Stimulated activated CD4-positive, alpha-beta T cell treated with anti-CD3 and anti-CD28 coated beads, Interleukin-15, amount 100 ng/mL, for 24 hours (primary cell): ENCODE data around the gene TMC2.
"Not testable (repeated sequence)": the region's sequence is repeated elsewhere in the genome, so short reads cannot be mapped to it uniquely, and the experiment has no call there.

ENCODE experiments used
- DNase-seq: peaks from one replicate; pipeline ENCODE4 v3.0.0-alpha.2; 2020

TMC2 gene

DNA sequence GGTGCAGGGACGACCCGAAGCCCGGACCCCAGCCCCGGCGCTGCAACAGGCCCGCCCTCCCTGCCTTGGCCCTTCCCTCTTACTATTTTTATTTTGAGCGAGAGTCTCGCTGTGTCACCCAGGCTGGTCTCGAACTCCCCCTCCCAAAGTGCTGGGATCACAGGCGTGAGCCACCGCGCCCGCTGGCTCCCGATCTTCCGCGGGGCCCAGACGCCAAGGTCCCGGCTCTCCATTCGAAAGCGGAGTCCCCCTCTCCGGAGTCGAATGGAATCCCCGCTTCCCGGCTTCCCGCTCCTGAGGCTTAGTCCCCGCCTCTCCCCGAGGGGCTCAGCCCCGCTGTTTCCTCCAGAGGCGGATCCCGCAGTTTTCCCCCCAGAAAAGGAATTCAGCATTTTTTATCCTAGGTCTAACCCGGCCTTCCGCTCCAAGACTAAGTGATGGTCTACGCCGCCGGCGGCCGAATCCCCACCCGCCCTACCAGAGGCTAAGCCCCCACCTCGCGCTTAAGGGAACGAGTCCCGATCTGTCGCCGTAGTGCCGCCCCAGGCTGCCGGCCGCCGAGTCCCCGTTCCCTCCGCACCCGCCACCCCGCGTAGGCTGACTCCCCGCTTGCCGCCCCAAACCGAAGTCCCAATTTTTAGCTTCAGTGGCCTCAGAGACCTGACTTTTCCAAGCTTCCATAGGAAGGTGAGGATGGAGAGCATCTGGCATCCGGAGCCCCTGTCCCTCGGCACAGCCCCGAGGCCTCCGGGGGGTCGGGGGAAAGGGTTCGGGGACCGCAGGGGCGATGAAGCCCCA lies 11.5 kb upstream of the TMC2 start:
- DNase-seq = peak; percentile 60

DNA sequence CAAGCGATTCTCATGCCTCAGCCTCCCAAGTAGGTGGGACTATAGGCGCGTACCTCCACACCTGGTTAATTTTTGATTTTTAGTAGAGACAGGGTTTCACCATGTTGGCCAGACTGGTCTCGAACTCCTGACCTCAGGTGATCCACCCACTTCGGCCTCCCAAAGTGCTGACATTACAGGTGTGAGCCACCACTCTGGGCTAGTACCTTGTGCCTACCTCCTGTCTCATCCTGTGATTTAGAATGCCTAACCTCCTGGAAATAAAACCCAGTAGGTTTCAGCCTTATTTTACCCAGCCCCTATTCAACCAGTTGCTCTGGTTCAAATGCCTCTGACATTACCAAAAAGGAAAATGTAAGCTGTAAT lies 10.2 kb upstream of the TMC2 start:
- DNase-seq = not testable (repeated sequence)

DNA sequence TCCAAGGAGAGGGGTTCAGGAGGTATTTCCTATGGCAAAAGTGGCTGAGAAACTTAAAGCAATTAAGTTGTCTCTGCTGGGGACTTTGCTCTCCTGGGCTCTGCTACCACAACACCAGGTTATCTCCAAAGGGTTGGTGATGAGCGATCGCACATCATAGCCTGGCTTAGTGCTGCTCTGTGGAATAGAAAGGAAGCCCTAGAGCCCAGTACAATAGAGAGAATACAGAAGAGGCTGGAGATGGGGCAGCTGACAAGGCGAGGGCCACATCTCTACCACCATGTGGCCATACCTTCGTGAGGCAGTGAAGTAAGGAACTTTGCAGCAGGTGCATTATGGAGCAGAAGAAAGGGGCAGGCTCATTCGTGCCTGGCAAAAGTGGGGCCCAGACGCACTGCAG lies 8.6 kb upstream of the TMC2 start:
- no peak for DNase-seq

DNA sequence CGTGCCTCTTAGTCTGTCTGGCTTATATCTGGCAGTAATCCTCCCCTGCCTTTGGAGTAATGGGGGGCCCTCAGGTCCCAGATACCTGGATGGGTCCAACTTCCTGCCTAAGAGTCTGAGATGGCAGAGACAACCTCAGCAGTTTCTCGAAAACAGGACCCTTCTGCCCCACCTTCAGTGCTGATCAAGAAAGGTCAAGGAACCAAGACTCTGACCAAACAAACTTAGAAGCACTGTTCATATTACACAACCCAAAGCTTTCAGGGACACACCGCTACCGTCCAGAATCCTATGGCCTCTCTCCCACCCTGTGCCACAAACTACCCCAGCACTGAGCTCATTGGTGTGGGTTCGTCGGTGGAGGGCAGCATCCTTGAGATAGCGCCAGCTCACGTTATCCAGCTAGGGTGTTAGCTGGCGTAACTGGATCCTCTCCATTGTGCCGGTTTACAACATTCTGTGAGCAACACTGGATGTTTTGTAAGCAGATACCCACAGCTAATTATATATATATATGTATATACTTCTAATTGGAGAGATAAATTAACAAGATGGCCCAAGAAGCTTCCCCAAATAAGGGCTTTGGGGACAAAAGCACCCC lies 7.6 kb upstream of the TMC2 start:
- no peak for DNase-seq

DNA sequence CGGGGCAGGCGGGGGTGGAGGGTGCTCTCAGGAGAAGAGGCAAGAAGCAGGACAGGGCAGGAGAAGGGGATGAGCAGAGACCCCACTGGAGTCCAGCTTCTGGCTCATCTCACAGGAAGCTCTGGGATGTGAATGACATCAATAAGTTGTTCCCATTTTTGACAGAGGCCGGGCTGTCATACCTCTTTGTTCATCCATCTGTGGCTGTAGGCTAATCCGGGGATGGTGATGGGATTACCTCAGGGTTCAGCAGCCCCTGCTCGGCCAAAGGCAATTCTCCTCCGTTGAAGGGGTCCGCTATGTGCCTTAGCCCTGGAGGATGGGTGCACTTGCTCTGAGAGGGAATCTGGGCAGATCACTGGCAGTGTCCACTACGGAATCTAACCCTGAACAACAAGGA lies 3.3 kb upstream of the TMC2 start:
- DNase-seq = no peak

DNA sequence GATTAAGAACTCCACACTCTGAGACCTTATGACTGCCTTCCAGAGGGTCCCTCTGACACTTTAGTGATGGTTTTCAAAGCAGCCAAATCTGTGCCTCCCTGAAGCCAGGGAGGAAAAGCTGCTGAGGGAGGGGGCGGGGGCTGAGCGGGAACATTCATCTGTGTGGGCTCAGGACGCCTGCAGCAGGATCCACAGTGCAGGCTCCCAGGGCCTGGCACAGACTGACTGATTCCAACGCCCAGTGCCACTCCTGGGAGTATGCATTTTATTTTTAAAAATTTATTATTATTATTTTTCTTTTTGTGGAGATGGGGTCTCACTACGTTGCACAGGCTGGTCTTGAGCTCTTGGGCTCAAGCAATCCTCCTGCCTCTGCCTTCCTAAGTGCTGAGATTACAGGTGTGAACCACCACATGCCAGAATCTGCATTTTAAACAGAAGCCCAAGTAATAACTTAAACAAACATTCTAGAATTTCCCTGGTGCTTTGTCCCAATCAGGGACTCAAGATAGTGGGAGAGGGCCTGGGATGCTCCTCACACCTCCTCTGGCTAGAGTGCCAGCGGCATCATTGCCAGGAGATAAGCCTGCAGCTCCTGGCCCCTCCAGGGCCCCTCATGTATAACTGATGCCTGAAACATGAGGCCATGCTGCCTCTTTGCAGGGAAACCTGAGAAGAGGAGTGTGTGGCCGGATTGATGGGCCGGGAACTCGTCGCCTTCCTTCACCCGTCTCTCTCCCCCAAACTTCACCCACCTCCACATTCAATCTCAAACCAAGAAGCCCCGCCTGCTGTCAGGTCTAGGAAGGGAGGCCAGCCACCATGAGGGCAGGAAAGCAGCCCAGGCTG lies 438 bp upstream of the TMC2 start:
- no peak for DNase-seq

DNA sequence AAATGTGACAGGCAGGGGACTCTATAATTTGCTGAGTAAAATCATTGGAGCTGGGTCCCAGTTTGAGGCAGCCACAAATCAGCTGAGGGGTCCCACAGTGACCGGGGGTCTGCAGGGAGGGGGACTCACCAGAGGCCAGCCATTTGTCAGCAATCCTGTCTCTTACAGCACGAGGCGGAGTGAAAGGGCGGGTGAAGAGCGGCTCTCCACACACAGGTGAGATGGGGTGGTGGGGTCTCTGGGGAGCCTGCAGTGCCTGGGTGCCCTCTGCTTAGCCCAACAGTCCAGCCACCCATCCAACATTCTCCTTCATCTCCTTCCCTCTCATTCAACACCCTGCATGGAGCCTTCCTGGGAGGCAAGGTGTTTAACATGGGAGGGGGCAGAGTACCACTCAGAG lies 728 bp downstream of the TMC2 start:
- DNase-seq = no peak

DNA sequence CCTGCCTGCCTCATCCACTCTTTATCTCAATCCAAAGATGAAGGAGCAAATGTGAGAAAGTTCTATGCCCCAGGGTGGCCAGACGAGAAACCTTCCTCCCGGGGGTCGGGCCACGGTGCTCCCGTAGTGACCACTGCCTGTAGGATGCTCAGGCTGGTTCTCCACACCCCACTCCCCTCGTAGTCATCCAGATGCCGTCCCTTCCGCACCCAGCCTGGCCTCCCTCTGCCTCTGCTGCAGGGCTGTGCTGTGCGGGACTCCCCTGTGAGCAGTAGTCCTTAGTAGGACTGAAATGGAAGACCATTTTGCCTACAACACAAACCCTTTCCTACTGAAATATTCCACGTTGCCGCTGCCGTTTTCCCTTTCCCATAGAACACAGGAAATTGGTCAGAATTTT lies 2.0 kb downstream of the TMC2 start:
- no peak for DNase-seq

DNA sequence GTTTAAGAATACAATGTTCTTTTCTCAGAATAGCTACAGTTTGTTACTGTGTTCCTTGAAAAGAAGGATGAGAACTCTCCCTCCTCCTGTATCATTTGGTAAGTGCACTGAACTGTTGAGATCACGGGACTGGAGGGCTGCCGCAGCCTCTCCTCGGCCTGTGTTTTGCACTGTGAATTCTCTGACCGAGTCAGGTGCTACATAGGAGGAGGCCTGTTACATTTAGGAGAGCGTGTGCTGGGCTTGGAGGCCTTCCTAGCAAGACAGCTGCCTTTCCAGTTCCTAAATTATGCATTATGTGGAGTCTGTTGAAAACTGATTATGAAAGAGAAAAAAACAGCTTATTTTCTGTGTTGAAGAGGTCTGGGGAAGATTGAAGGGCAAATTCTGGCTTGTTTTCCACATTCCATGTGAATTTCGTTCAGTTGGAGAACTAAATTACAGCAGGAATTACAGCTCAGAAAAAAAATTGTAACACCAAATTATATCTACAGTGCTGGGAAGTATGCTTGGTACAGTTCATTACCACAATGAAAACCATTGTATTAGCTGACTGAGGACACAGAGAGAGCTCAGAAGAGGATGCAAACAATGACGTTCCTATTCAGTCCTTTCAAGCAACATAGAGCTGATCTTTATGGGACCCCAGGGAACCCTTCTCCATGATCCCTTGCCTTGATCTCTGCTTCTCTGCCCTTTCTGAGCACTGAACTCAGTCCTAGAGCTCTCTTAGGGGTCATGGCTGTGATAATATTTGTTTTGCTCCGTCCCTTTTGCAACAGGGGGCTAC lies 2.8 kb downstream of the TMC2 start:
- DNase-seq = no peak

DNA sequence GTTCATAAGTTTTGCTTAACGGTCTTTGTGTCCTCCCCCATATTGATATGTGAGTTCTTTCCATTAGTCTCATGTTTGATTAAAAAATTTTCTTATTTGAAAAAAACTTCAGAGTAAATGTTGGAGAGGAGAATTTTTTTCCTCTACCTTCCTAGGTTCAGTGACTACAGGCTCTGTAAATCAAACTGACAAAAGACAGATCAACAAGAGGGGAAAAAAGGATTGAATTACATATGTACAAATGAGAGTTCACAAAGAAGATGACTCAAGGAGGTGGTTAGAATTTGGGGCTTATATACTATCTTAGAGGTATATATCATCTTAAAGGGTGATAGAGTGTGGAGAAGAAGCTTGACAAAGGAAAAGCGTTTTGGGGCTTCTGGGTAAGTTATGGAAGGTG lies 5.6 kb downstream of the TMC2 start:
- DNase-seq = no peak

DNA sequence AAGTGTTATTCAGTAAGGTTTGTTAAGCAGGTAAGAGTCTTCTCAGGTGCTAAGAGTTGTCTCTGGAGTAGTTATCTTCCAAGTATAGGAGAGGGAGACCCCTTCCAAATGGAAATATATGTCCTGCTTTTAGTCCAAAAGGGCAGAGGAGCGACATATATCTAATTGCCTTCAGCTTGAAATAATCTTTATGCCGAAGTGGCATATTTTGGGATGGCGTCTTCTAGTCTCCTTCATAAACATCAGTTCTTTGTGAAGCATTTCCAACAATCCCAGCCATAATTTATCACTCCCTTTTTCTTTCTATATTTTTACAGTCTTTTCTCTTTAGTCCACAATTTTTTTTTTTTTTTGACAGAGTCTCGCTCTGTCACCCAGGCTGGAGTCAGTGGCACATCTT lies 6.0 kb downstream of the TMC2 start:
- no peak for DNase-seq

DNA sequence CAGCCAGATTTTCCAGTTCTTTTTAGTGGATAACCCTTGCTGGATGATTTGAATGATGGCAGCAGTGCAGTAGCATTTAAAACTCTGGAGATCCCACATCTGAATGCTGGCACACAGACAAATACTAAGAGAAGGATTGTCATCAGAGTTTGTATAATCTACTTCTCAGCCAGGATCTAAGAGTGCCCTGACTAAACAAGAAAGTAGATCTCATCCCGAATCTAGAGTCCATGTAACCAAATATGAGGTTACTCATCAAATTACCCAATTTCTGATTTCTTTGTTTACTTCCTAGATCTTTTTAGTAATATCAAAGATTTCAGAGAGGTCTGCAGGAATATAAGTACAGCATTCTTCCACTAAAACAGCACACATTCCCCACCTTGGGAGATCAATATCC lies 7.8 kb downstream of the TMC2 start:
- no peak for DNase-seq

DNA sequence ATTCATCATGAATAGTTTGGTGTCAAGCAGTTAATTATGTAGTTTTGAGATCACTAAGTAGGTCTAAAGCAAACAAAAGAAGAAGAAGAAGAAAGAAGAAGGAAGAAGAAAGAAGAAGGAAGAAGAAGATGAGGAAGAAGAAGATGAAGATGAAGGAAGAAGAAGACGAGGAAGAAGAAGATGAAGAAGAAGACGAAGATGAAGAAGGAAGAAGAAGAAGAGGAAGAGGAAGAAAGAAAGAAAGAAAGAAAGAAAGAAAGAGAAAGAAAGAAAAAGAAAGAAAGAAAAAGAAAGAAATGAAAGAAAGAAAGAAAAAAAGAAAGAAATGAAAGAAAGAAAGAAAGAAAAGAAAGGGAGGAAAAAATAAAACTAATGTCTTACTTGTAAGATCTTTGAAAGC lies 9.2 kb downstream of the TMC2 start:
- no peak for DNase-seq

DNA sequence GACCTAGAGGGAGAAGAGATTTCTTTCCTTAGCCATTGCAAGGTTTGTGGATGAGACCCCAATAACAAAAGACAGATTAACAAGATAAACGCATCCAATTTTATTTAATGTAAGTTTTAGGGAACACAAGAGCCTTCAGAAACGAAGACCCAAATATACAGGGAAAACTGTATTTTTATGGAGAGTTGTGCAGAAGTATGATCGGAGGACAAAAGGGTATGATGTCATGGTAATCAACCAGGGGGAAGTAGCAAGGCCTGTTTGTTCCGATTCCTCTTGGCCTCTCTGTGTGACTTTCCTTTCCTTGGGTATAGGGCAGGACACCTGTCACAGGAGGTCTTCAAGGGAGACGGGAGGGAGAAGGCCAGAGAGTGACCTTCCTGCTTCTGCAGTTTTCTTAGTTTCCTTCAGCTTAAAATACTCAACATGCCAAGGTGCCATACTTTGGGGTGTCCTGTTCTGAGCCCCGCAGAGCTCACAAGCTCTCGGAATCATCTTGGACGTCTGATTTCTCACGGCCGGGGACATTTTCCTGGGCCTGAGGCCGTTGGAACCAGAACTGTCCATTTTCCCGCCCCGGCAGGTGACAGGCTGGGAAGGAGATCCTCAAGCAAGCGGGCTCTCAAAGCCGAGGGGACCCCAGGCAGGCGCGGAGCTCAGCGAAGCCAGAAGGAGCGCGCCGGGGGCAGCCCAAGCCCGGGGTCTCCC lies 21.7 kb downstream of the TMC2 start:
- no peak for DNase-seq

DNA sequence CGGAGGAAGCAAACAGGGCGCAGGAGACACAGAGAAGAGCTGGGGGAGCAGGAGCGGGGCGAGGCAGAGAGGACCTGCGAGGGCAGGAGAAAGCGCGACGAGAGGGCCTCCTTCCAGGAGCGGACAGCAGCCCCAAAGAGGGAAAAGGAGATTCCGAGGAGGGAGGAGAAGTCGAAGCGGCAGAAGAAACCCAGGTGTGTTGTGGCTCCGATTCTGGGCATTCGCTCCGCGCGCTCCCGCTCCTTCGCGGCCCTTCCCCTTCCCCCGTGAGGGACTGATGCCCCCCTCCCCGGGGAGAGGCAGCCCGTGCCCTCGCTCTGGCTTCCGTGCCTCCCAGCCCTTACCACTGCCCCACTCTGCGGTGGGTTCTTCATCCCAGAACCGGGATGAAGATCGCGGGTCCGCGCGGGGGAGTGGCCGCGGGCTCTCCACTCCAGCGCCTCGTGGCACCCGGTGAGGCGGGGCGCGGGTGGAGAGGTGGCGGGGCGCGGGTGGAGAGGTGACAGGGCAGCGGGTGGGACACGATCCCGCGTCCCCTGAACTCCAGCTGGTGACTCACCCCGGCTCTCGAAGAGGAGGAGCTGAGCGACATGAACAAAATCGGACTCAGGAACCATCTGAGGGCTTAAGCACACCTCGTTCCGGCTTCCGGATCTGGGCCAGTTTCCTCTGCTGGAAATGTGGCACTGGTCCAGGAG lies 22.4 kb downstream of the TMC2 start:
- peak; percentile 5 for DNase-seq

DNA sequence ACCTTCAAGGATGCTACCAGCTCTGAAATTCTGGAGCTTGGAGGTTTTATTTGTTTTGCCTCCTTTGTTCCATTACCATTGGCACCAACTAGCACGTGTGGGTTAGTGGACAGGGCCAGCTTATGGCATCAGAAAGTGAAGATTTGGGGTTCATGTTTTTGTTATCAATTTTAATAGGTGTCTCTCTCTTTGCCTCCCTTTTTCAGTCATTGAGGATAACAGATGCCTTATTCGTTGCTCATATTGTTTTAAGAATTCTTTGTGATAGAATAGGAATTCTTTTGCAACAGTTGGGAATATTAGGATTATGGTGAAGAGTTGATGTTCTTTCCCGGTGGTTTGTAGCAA lies 22.9 kb downstream of the TMC2 start:
- no peak for DNase-seq

DNA sequence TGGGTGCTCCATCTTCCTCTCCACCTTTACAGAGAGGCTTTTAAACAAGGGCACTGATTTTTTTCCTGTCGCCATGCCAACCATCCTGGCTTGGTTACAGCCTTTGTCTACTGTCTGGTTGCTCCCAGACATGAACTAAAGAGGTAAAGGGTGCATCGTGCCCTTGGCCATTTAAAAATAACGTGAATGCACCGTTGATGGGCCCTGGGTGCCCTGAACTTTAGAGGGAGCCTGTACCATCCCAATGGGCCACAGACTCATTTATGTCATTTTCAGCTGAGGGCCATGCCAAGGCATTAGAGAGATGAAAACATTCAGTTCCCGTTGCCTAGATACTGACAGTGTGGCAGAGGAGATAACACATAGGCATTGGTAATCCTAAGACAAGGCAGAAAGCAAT lies 23.3 kb downstream of the TMC2 start:
- DNase-seq = no peak

DNA sequence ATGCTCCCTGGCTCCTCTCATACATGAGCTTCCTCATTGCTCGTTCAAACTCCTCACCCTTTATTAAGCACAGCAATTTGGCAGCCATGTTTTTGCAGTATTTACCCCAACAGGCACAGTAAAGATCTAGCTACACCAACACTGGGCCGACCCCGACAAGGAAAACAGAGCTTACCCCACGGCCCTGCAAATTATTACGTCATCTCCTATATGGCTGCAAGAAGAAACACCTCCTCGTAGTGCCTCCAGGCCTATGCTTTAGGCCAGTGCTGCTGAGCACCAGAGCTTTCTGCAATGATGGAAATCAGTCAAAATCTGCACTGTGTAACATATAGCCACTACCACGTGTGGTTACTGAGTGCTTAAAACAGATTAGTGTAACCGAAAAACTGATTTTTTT lies 26.7 kb downstream of the TMC2 start:
- DNase-seq = no peak

DNA sequence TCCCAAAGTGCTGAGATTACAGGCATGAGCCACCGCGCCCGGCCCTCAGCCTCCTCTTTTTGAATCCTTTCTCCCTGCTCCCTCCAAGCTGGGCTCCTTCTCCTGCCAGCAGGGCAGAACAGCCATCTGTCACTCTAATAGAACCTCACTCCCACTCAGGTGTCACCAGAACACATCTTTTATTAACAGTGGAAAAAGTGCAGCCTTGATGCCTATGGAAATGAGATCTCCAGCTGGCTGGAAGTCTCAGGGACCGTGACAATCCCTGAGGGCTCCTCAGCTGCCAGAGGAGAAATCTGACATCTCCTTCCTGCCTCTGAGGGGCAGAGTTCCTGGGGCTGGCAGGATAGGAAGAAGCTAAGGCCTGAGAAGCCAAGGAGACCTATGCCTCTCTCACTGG lies 28.0 kb downstream of the TMC2 start:
- DNase-seq = no peak

DNA sequence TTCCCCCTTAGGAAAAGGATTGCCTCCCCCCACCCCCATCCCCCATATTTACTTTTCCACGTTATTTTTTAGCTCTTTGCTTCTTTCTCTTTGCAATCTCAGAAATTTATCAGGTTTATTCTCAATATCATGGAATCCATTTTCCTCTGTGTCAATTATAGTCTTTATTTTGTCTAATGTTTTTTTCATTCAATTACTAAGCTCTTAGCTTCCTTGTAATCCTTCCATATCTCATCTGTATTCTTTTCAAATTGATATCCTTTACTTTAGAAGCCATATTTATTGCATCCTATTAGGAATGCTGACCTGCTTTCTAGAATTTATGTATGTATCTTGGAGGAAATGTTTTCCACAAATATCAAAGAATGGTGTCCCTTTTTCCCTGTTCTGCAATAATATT lies 39.3 kb downstream of the TMC2 start:
- no peak for DNase-seq

DNA sequence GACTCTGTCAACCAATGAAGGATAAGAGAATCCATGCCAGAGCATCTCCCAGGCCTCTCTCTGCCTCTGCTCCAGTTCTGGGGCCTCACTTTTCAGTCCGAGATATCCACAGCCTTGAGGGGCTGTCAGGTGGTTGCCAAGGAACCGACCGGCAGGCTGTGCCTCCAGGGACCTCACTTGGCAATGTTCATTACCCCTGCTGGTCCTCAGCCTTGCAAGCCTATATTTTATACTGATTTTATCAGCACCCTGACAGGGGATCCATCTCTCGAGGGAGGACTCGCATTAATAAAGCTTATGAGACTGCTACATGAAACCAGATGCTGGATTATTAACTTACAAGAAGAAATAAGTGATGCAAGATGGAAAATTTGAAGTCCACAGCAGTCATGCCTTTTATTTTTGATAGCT lies 39.9 kb downstream of the TMC2 start:
- DNase-seq = no peak
